GM21381 (cell line): ENCODE measurements around the gene UBE2J2.
"Not testable (repeated sequence)": the region's sequence is repeated elsewhere in the genome, so short reads cannot be mapped to it uniquely, and the experiment has no call there.

Source experiments
- ATAC-seq: cut with Tn5 transposase; IDR thresholded peaks from one replicate; pipeline ENCODE4 v1.9.1; 2021; ENCODE audit warnings: mild to moderate bottlenecking, moderate library complexity; ENCODE audit not compliant: unreplicated experiment

Gene UBE2J2

DNA sequence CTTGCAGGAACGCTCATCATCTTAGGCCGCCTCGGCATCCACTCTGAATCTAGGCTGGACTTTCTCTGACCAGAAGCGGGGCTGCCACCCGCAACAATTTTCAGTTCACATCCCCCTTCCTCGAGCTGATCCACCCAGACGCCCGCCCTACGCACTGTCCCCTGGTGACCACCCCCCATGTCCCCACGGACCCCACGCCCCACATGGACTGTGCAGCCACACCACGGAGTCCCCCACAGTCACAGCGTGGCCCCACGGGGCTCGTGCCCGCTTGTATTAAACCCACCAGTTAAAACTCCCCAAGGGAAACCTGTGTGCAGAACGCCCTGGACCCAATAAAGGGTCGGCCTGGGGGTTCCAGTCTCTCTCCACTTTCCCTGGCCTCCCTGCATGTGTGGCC lies 14.1 kb downstream of the UBE2J2 start:
- no peak for ATAC-seq

- no peak for ATAC-seq
Observed at GRCh38 chr1:1259119-1259488, 14.6 kb downstream of the UBE2J2 start.

GRCh38 chr1:1256956-1257871 lies 16.4 kb downstream of the UBE2J2 start:
- no peak for ATAC-seq

DNA sequence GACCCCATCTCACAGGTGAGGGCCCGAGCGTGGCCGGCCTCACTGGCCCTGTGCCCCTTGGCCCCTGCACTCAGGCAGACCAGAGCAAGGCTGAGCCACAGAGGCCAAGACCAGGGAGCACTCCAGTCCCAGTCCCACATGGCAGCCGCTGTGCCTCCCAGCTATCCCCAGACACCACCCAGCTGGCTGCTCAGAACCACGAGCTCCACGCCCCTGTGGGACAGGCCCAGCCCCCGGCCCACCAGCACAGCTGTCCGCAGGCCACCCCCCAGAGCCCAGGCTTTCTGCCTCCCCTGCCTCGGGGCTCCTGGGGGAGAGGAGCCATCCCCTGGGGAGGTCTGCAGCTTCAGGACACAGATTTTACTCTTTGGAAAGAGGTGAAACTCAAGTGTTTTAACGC lies 18.0 kb downstream of the UBE2J2 start:
- no peak for ATAC-seq

DNA sequence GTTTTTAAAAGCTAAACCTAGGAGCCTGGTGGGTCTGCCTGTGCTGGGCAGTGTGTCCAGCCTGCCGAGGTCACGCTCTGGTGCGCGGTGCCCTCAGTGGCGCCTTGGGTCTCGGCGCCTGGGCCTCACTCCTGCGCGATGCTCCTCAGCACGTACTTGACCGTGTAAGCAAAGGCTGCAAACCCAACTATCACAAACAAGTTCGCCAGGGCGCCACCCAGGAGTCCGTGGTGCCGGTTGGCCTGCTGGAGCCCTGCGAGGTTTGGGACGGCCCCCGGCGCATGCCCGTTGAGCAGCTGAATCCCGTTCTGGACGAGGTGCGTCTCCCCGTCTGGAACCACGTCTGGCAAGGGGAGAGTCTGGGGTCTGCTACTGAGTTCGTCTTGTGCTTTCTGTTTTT lies 18.6 kb downstream of the UBE2J2 start:
- ATAC-seq = no peak

- no peak for ATAC-seq
Observed at GRCh38 chr1:1254667-1254998, 19.0 kb downstream of the UBE2J2 start.

DNA sequence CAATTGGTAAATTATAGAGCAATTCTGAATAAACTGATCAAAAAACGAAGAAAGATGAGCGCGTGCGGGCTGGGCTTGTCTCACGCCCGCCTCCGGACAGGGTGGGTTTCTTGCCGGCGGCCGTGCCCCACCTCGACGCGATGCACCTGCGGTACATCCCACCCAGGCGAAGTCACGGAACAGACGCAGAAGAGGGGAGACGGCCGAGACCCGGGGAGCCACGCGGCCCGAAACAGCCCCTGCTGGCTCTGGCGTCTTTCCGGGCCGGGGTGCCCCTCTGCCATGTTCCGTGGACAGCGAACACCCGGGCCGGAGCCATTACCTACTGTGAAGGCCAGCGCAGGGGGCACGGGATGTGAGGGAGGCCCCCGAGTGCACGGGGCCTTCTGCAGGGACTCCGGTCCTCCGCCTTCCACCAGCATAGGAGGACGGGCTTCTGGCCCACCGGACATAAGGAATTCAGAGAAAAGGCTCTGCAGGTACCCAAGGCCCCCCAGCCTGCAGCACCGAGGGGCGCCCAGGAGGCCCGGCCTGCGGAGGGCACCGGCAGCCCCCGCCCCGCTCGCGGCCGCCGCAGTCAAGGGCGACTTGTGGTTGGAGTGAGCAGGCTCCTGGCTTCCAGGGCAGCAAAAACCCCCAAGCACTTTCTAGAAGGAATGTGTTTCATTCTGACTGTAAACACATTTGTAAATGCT lies 19.5 kb downstream of the UBE2J2 start:
- ATAC-seq = no peak

DNA sequence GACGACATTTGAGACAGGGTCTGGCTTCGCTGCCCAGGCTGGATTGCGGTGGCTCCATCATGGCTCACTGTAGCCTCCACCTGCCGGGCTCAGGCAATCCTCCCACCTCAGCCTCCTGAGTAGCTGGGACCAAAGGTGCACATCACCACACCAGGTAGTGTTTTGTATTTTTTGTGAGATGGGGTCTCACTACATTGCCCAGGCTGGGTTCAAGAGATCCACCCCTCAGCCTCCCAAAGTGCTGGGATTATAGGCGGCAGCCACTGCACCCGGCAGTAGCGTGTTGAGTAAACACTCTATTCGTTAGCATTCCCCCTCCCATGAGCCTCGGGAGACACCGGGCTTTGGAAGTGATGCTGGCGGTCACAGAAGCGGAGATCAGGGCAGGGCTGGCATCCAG lies 20.3 kb downstream of the UBE2J2 start:
- no peak for ATAC-seq

DNA sequence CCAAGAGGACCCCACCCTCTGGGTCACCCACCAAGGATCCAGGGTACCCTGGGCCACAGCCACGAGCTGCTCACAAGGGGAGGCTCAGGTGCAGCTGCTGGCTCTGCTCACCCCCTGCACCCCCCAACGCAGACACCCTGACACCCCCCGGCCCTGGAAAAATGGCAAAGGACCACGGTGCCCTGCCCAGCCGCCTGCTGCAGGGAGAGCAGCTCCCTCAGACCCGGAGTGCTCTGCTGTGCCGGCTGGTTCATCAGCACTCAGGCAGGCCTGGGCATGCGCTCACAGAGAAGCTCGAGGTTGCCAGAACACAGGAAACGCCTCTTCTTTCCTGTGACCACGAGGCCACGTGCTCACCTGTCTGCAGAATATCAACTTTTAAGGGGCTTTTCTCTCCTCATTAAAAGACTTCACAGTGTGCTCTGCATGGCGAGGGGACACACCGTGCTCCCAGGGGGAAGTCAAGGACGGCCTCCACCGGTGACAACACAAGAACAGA lies 22.8 kb downstream of the UBE2J2 start:
- no peak for ATAC-seq

DNA sequence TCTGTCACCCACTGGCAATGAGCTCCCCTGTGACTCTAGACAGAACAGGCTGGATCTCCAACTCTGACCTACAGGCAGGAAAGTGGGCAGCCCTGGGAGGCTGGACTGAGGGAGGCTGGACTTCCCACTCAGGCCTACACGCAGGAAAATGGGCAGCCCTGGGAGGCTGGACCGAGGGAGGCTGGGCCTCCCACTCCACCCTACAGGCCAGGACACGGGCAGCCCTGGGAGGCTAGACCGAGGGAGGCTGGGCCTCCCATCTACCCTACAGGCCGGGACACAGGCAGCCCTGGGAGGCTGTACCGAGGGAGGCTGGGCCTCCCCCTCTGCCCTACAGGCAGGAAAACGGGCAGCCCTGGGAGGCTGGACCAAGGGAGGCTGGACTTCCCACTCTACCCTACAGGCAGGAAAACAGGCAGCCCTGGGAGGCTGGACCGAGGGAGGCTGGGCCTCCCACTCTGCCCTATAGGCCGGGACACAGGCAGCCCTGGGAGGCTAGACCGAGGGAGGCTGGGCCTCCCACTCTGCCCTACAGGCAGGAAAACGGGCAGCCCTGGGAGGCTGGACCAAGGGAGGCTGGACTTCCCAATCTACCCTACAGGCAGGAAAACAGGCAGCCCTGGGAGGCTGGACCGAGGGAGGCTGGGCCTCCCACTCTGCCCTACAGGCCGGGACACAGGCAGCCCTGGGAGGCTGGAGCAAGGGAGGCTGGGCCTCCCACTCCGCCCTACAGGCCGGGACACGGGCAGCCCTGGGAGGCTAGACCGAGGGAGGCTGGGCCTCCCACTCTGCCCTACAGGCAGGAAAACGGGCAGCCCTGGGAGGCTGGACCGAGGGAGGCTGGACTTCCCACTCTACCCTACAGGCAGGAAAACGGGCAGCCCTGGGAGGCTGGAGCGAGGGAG lies 25.4 kb downstream of the UBE2J2 start:
- not testable (repeated sequence) for ATAC-seq

DNA sequence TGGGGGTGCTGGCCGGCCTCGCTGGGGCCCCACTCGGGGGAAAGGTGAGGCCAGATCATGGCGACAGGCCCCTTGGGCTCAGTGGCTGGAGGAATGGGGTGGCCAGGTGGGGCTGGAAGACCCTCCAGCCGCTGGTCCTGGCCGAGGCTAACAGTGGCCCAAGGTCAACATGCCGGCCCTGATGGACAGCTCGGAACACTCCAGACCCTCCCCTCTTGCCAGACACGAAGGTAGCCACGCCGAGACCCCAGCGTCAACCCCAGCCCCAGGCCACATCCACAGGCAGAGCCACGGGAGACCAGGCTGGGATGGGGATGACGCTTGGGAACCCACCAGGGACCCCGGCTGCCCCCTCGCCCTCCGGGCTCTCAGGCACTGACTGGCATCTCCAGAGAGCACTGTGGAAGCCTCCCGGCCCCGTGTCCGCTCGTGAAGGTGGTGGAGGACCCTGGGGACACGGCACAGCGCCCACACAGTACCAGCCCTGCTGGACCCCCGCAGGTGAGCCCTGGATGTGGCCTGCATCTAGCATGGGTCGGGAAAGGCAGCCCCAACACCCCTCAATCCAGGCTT lies 26.2 kb downstream of the UBE2J2 start:
- no peak for ATAC-seq

- no peak for ATAC-seq
Observed at GRCh38 chr1:1246577-1247340, 26.9 kb downstream of the UBE2J2 start, which contains the start of gene C1QTNF12. Gene C1QTNF12, minus strand, starts transcription at chr1:1246722. Its CDS starts 32 bp downstream, at chr1:1246690.

- no peak for ATAC-seq
Observed at GRCh38 chr1:1245817-1246576, 27.7 kb downstream of the UBE2J2 start.

DNA sequence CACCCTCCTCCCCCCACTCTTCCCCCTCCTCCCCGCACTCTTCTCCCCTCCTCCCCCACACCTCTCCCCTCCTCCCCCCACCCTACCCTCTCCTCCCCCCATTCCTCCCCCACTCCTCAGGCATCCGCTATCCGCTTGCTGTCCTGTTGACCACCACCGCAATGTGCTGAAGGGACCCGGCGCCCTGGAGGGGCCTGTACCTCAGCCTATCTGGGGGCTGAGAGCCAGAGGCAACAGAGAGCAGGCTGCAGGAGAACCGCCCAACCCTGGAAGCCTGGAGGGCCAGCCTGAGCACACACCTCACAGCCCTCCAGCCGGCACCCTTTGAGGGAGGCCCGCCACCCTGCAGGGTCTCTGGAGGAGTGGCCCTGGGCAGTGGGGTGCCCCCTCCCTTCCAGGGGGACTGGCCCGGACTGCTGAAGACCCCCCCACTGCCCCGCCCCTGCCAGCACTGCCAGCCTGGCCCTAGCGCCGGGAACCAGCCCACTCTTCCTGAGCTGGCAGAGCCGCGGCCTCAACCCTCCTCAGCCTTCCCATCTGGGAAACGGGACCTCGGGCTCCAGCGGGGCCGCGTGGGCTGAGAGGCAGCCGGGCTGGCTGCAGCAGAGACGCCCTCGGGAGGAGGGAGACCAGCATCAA lies 28.4 kb downstream of the UBE2J2 start:
- ATAC-seq = no peak

DNA sequence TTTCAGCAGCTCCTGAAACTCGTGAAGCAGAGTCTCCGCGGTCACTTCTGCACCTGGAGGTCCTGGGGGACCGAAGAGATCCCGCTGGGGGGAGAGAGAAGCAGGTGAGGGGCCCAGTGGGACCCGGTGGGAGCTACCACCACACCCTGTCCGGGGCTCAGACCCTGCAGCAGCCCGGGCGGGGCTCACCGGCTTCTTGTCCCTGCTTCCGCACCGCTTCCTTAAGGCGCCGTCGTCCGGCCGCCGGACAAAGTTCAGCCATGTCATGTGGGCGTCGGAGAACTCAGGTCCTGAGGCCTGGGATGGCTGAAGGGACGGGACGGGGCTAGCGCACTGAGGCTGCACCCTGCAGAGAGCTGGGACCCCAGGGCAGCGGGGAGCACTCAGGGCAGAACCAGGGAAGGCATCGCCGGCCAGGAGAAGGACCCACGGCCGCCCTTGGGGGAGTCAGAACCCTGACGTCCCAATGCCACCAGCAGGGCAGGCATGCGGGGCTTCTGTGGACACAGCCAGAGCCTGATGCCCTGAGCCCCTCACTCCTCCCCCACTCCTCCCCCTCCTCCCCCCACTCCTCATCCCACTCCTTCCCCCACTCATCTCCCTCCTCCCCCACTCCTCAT lies 29.4 kb downstream of the UBE2J2 start:
- ATAC-seq = no peak

DNA sequence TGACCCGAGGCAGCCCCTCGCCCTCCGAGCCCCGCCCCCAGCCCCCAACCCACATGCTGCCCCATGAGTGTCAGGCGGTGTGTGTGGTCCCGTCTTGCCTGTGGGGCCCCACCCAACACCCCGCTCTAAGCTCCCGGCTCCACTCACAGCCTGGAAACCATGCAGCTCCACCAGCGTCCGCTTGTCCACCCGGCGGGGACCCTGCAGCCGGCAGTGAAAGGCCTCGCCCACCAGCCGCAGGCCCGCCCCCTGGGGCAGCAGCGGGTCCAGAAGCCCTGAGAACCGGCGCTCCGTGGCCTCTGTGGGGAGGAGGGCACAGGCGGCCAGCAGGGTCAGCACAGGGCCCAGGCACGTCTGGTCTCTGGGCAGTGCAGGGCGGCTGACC lies 29.9 kb downstream of the UBE2J2 start:
- ATAC-seq = no peak

DNA sequence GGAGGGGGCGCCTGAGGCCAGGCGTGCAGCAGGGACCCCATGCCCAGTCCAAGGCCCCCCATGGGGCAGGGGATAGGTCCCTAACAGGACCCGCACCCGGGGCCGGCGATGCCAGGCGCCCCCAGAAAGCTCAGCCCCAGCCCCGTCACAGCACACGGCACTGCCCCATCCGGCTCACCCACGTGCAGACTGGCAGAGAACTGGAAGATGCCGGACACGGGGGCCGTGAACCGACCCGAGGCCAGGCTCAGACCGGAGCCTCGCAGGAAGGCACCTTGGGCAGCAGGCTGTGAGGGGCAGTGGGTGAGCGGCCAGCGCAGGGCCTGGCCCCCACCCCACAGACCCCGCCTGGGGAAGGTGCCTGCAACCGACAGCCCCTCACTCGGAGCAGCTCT lies 30.4 kb downstream of the UBE2J2 start:
- no peak for ATAC-seq

DNA sequence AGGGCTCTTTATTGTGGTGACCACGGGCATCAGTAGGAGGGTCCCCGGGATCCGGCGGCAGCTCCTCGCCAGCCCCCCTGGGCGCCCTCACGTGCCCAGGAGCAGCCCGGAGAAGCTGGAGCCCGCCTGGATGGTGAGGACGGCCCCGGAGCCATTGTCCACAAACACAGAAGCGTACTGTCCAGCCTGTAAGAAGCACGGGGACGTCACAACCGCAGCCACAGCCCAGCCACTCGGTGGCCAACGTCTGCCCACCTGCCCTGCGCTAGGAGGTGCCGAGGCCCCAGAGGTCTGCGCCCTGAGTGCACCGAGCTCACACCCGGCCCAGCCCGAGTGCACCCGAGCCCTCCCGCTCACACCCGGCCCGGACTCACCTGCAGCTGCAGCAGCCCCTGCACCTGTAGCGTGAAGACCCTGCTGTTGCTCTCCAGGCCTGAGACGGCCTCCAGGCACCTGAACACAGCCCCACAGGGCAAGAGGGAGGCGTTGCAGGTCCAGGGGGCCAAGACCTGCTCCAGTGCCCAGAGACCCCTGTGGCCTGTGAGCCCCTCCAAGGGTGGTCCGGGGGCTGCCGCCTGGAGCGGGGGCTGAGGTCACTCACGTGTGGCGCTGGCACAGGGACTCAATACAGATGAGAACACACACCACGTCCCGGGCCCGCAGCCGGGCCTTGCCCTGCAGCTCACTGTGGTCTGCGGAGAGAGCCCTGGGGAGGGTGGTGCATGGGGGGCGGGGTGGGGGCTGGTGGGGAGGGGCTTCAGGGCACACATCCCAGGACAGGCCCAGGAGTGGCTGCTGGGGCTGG lies 31.0 kb downstream of the UBE2J2 start:
- ATAC-seq = no peak
